Measurements from ENCODE around the gene SLC2A8.

The SLC2A8 gene

DNA sequence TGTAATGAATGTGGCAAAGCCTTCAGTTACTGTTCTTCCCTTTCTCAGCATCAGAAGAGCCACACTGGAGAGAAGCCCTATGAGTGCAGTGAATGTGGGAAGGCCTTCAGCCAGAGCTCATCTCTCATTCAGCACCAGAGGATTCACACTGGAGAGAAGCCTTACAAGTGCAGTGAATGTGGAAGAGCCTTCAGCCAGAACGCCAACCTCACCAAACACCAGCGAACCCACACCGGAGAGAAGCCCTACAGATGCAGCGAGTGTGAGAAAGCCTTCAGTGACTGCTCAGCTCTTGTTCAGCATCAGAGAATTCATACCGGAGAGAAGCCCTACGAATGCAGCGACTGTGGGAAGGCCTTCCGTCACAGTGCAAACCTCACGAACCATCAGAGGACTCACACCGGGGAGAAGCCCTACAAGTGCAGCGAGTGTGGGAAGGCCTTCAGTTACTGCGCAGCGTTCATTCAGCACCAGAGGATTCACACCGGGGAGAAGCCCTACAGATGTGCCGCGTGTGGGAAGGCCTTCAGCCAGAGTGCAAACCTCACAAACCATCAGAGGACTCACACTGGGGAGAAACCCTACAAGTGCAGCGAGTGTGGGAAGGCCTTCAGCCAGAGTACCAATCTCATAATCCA is 47.4 kb downstream of the SLC2A8 start:
- POLR2A ChIA-PET = no interaction called here
- H3K4me3 ChIP-seq (ENCODE audit: low read depth, low read length) = no peak overlapping the region
- DNase-seq (ENCODE audit: low read depth, low spot score) = no peak
- TF ChIP-seq, protein P1, sequence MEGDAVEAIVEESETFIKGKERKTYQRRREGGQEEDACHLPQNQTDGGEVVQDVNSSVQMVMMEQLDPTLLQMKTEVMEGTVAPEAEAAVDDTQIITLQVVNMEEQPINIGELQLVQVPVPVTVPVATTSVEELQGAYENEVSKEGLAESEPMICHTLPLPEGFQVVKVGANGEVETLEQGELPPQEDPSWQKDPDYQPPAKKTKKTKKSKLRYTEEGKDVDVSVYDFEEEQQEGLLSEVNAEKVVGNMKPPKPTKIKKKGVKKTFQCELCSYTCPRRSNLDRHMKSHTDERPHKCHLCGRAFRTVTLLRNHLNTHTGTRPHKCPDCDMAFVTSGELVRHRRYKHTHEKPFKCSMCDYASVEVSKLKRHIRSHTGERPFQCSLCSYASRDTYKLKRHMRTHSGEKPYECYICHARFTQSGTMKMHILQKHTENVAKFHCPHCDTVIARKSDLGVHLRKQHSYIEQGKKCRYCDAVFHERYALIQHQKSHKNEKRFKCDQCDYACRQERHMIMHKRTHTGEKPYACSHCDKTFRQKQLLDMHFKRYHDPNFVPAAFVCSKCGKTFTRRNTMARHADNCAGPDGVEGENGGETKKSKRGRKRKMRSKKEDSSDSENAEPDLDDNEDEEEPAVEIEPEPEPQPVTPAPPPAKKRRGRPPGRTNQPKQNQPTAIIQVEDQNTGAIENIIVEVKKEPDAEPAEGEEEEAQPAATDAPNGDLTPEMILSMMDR (IDR thresholded peaks at IDR 0.05; ENCODE audit: insufficient read depth, low read length, missing control alignments) = no peak
- CTCF ChIA-PET = interaction anchor here (0.8 kb wide), 1 partner anchor 11 kb away, joined by 3 read pairs; no protein-coding TSS in a partner anchor

DNA sequence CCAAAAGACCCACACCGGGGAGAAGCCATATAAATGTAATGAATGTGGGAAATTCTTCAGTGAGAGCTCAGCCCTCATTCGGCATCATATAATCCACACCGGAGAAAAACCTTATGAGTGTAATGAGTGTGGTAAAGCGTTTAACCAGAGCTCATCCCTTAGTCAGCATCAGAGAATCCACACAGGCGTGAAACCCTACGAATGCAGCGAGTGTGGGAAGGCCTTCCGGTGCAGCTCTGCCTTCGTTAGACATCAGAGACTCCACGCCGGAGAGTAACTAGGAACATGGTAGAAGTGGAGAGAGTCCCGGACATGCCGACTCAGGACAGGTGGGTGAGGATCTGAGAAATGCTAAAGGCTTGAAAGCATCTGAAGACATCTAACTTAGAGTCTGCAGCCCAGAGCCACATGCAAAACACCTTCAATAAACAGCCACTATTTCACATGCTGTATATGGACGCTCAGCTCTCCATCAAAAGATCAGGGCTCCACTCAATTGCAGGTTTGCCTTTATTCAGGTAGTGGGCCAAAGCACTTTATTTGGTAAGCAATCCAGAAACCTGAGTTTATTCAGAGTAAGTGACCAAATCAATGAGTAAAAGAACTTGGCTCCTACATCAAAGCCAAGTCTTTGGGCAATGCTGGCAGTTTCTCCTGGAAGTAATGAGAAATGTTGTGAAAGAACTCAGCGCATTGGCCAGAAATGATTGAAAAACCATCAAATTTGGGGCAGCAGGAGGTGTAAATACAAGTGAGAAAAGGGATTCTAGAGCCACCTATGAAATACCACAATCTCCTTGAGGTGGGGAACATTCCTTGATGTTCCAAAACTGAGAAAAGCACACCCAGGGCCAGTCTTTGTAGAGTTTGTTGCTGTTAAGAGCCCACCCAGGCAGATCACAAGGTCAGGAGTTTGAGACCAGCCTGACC is 48.2 kb downstream of the SLC2A8 start:
- ChIA-PET POLR2A (no interaction called here), CTCF (interaction anchor here (0.8 kb wide), 1 partner anchor 10 kb away, joined by 3 read pairs; no protein-coding TSS in a partner anchor)
- H3K4me3 ChIP-seq (ENCODE audit: low read depth, low read length) = no peak overlapping the region
- TF ChIP-seq, protein P1 (IDR thresholded peaks at IDR 0.05; ENCODE audit: insufficient read depth, low read length, missing control alignments) = no peak
- DNase-seq (ENCODE audit: low read depth, low spot score) = no peak

DNA sequence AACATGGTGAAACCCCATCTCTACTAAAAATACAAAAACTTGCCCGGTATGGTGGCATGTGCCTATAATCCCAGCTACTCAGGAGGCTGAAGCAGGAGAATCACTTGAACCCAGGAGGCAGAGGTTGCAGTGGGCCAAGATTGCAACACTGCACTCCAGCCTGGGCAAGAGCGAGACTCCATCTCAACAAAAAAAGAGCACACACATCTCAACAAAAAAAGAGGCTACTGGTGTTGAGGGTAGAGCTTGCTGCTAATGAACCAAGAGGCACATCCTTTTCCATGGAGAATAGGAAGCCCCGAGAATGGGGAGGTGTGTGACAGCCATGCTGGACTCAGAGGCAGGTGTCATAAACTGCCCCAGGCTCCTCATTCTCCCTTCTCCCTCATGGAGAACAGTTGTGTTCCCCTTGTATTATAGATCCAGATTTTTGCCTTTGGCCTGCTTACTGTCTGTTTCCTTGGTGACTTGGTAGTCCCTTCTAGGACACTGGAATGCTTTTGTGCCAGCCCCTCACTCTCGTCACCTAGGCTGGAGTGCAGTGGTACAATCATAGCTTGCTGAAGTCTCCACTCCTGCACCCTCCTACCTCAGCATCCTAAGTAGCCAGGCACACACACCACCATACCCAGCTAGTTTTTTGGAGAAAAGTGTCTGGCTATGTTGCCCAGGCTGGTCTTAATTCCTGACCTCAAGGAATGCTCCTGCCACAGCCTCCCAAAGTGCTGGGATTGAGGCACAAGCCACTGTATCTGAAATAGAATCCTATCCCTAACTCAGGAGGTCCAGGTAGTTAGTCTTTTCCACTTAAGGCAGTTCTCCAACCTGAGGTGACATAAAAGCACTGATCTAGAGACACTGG is 49.1 kb downstream of the SLC2A8 start:
- TF ChIP-seq, protein P1 (IDR thresholded peaks at IDR 0.05; ENCODE audit: insufficient read depth, low read length, missing control alignments) = no peak
- ChIA-PET CTCF (no interaction called here), POLR2A (interaction anchor here (0.6 to 1.0 kb wide), 2 partner anchors 116 to 478 kb away, joined by 3 read pairs; no protein-coding TSS in a partner anchor)
- H3K4me3 ChIP-seq (ENCODE audit: low read depth, low read length) = no peak overlapping the region
- no peak for DNase-seq (ENCODE audit: low read depth, low spot score)

DNA sequence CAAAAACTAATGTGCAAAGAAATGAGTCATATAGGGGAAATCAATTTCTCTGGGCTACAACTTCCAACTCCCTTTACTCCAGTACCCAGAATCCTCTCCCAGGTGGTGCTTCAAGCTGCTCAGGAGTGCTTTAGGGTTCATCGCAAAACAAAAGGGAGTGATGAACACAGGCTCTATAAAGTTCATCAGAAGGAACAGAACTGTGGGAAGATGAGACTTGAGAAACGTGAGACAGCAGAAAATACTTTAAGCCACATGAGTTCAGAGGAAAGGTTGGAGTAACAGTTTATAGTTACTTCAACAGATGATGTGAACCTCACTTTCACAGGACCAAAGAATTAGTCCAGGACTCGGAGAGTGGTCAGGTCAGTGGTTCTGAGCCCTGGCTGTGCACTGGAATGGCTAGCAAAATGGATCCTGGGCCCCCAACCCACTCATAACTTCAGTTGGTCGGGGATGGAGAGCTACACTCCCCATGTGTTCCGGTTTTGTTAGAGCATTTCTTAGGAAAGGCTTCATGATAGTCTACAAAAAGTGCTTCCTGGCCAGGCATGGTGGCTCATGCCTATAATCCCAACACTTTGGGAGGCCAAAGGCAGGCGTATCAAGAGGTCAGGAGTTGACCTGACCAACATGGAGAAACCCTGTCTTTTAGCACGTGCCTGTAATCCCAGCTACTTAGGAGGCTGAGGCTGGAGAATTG is 49.9 kb downstream of the SLC2A8 start:
- DNase-seq (ENCODE audit: low read depth, low spot score) = no peak
- CTCF ChIA-PET = interaction anchor here (1.7 kb wide), 1 partner anchor 232 kb away, joined by 4 read pairs; no protein-coding TSS in a partner anchor

DNA sequence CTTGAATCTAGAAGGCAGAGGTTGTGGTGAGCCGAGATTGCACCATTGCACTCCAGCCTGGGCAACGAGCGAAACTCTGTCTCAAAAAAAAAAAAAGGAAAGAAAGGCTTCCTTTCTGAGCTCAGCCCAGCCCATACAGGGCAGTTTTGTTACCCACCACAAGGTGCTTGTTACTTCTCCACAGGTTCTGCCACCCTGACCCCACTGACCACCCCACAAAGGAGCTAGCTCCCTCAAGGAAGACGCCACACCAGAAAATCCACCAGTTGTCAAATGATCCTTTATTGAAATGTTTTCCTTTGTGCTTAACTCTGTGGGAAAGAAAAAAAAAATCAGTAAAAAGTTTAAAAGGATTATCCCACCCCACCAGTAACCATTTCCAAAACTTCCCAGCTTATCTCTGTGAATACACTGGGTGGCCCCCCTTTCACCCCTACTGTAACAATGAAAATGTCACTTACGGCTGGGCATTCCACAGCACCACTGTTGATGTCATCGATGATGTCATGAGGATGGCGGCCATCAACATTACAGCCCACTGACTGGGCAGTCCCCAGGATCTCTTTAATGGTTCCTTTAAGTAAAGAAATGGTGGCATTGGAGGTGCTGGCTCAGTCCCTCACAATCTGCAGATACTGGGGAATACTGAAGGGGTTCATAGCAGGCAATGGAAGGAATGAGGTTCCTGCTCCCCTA is 50.6 kb downstream of the SLC2A8 start:
- TF ChIP-seq, protein P1 (IDR thresholded peaks at IDR 0.05; ENCODE audit: insufficient read depth, low read length, missing control alignments) = no peak
- DNase-seq (ENCODE audit: low read depth, low spot score) = no peak
- CTCF ChIA-PET = interaction anchor here (0.7 to 1.7 kb wide), 3 partner anchors 12 to 242 kb away, joined by 3 to 4 read pairs (median 3); no protein-coding TSS in a partner anchor
- H3K4me3 ChIP-seq (ENCODE audit: low read depth, low read length) = no peak overlapping the region
- POLR2A ChIA-PET = interaction anchor here (0.6 kb wide), 1 partner anchor 523 kb away, joined by 3 read pairs; no protein-coding TSS in a partner anchor

More for the DNA sequence above, 49.9 kb downstream of the SLC2A8 start:
- POLR2A ChIA-PET = interaction anchor here (0.6 to 1.0 kb wide), 2 partner anchors 115 to 478 kb away, joined by 3 read pairs; no protein-coding TSS in a partner anchor
- TF ChIP-seq, protein P1 (IDR thresholded peaks at IDR 0.05; ENCODE audit: insufficient read depth, low read length, missing control alignments) = no peak
- H3K4me3 ChIP-seq (ENCODE audit: low read depth, low read length) = no peak overlapping the region
